Measurements from ENCODE around the gene RAB9A.

The RAB9A gene

GRCh38 chrX:13752141-13752540, 63.2 kb downstream of the RAB9A start:
- no peak for DNase-seq

GRCh38 chrX:13752646-13753045, 63.7 kb downstream of the RAB9A start:
- DNase-seq: no peak

- no peak for DNase-seq
Observed at GRCh38 chrX:13754765-13755164, 65.8 kb downstream of the RAB9A start.

GRCh38 chrX:13755254-13755653, 66.3 kb downstream of the RAB9A start:
- no peak for DNase-seq

GRCh38 chrX:13756381-13756780, 67.5 kb downstream of the RAB9A start:
- no peak for DNase-seq

GRCh38 chrX:13759152-13759718, 70.3 kb downstream of the RAB9A start:
- DNase-seq: no peak

Data from fibroblast of upper back skin (primary cell).